ENCODE results near the gene KDM4B. TPM values are rescaled to one million over a fixed set of nuclear protein-coding genes. Genes with fewer than 3 reads are reported as not detected.
A peak's percentile ranks its signal among the peaks of the same experiment; 100 is the strongest.

The KDM4B gene
- total RNA-seq, 4 donors from 2014 or later, result 29.2 to 43.8 (median 38.7) TPM

DNA sequence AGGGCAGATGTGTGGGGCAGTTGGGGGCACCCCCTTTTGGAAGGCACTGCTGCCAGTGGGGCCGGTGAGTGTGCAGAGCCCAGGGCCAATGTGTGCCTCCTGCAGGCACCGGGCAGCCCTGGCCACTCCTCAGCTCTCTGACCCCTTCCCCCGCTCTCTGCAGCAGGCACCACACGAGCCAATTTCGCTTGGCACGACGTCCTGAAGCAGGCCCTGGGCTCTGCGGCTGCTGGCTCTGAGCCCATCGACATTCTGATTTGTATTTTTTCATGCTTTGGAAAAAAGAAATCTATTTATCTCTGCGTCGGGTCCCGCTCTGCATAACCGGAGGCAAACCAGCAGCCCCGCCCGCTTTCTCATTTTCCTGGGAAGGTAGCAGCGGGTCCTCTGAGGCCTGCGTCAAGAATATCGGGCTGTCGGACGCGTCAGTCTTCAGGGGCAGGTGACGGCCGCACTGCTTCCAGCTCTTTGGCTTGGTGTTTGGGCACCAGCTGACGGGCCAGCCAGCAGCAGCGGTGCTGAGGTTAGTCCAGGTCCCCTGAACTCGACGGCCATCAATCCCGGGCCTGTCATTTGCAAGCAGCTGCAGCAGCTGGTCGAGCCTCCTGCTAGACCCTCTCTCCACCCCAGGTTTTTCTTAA, 134.3 kb downstream of the KDM4B start:
- no CpG with 5 or more reads among the region's 29 CpGs for WGBS, 2 donors (ENCODE audit: low coverage in 1 of 2)
- Histone ChIP-seq H3K4me3 (peak overlapping the region in 1 of 2 donors; percentile 13), H3K4me1 (peaks cover 0 to 51% (median 20%) of the 10 kb centered on the region in 3 donors), H3K27me3 (no peaks in the 10 kb centered on the region), H3K36me3 (peaks cover 0 to 49% of the 10 kb centered on the region in 2 donors), H3K27ac (peak overlapping the region in 3 of 4 donors; percentile 38 to 70 (median 56)), H3K9me3 (peaks cover 0 to 24% (median 0%) of the 10 kb centered on the region in 3 donors)
- ATAC-seq, result peak; percentile 57
- TF ChIP-seq CTCF (IDR thresholded peaks at IDR 0.05) (no peak), POLR2AphosphoS5 (IDR thresholded peaks at IDR 0.05) (peak; percentile 59), POLR2A (IDR thresholded peaks at IDR 0.05) (no peak), EP300 (IDR thresholded peaks at IDR 0.05) (no peak)

DNA sequence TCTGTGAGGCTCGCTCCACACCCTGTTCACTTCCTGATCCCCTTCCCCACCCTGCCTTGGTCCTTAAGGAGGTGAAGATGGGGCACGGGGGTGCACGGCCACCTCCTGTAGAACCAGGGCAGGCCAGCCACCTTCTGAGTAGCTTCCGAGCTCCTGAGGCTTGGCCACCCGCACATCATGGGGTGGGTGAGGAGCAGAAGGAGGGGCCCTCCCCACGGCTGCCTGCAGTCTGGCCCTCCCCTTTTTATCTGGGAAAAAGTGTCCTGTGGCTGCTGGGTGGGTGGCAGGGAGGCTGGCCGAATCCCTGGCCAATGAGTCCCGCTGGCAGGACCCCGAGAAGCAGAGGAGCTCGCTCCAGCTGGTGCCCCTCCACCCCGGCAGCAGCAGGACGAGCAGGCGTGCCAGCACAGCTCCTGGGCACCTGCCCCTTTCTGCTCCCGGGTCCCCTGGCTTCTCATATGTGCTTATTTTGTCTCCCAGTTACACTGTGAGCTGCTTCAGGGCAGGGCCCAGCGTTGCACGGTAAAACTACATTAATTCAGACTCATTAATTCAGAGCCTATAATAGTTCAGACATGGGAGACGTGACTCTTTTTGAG, 135.0 kb downstream of the KDM4B start:
- ATAC-seq, result peak; percentile 23
- 36 to 60% methylated on average over 2 to 4 of the region's 17 CpGs for WGBS, 2 donors (ENCODE audit: low coverage in 1 of 2)
- Histone ChIP-seq H3K4me1 (peaks cover 0 to 51% (median 20%) of the 10 kb centered on the region in 3 donors), H3K4me3 (peak overlapping the region in 1 of 2 donors; percentile 13), H3K36me3 (peaks cover 0 to 49% of the 10 kb centered on the region in 2 donors), H3K9me3 (peaks cover 0 to 17% (median 0%) of the 10 kb centered on the region in 3 donors), H3K27ac (peak overlapping the region in 3 of 4 donors; percentile 38 to 70 (median 56)), H3K27me3 (no peaks in the 10 kb centered on the region)
- TF ChIP-seq POLR2AphosphoS5 (IDR thresholded peaks at IDR 0.05) (no peak), POLR2A (IDR thresholded peaks at IDR 0.05) (no peak), EP300 (IDR thresholded peaks at IDR 0.05) (no peak), CTCF (IDR thresholded peaks at IDR 0.05) (no peak)

DNA sequence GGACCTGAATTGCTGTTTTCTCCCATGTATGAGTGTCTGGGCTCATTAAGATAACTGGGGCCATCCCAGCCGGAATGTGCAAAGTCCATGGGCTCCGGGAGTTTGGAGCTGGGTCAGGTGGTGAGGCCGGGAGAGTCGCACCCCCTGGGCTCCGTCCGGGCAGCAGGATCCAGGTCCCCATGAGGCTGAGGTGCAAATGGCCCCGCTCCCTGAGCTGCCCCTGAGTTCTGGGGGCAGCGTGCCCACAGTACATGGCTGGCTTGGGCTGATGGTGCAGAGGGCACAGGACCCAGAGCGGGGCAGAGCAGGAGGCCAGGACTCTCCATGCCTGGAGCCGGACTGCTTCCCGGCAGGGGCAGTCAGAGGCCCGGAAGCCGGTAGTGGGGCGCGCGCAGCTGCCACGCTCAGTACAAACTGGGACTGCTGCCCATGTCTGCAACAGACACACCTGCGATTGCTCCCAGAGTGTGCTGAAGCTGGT, 136.0 kb downstream of the KDM4B start:
- peaks cover 0 to 49% of the 10 kb centered on the region in 2 donors for H3K36me3 ChIP-seq
- 100% methylated on average over 1 of the region's 18 CpGs; no CpG with 5 or more reads in 1 of the 2 donors for WGBS, 2 donors (ENCODE audit: low coverage in 1 of 2)
- no peak overlapping the region for H3K27ac ChIP-seq

GRCh38 chr19:5106191-5106726, 137.3 kb downstream of the KDM4B start:
- peaks cover 0 to 51% (median 20%) of the 10 kb centered on the region in 3 donors for H3K4me1 ChIP-seq

More for the DNA sequence above, 136.0 kb downstream of the KDM4B start:
- peaks cover 0 to 51% (median 20%) of the 10 kb centered on the region in 3 donors for H3K4me1 ChIP-seq
- ATAC-seq, result no peak
- TF ChIP-seq POLR2A (IDR thresholded peaks at IDR 0.05), result no peak
- no peak for TF ChIP-seq EP300 (IDR thresholded peaks at IDR 0.05)
- no peak for TF ChIP-seq CTCF (IDR thresholded peaks at IDR 0.05)
- TF ChIP-seq POLR2AphosphoS5 (IDR thresholded peaks at IDR 0.05), result peak; percentile 27
- H3K9me3 ChIP-seq, result peaks cover 0 to 7% (median 0%) of the 10 kb centered on the region in 3 donors
- H3K27me3 ChIP-seq, result no peaks in the 10 kb centered on the region
- no peak overlapping the region for H3K4me3 ChIP-seq

More at GRCh38 chr19:5106191-5106726, 137.3 kb downstream of the KDM4B start:
- Histone ChIP-seq H3K9me3 (no peaks in the 10 kb centered on the region), H3K27me3 (no peaks in the 10 kb centered on the region), H3K4me3 (no peak overlapping the region), H3K27ac (no peak overlapping the region), H3K36me3 (peaks cover 0 to 58% of the 10 kb centered on the region in 2 donors)
- ATAC-seq, result no peak
- 100% methylated on average over 1 of the region's 23 CpGs; no CpG with 5 or more reads in 1 of the 2 donors for WGBS, 2 donors (ENCODE audit: low coverage in 1 of 2)
- TF ChIP-seq POLR2AphosphoS5 (IDR thresholded peaks at IDR 0.05), result no peak
- TF ChIP-seq EP300 (IDR thresholded peaks at IDR 0.05), result no peak
- no peak for TF ChIP-seq POLR2A (IDR thresholded peaks at IDR 0.05)
- no peak for TF ChIP-seq CTCF (IDR thresholded peaks at IDR 0.05)

Measured in gastroesophageal sphincter (tissue), 4 donors.